Activated B cell treated with CpG ODN at 0.5 μM for 24 hours (primary cell): Measurements from ENCODE around the gene NR5A1. TPM values are rescaled to one million over a fixed set of nuclear protein-coding genes. Genes with fewer than 3 reads are reported as not detected.

Experiments used
- ATAC-seq: fragments of 200-7000 bp; cut with Tn5 transposase; one replicate; pipeline ENCODE4 v1.10.0; 2021; ENCODE audit warnings: low read depth, mild to moderate bottlenecking, moderate library complexity
- CTCF ChIA-PET: fragments of 350-600 bp; sonication (Branson Sonifier 250); formaldehyde crosslinking; loops from one replicate; lab custom pipeline; 2021; ENCODE audit warnings: antibody characterized with exemption; lab: Charles Lee
- POLR2A ChIA-PET: fragments of 350-600 bp; sonication (Branson Sonifier 250); formaldehyde crosslinking; loops from one replicate; lab custom pipeline; 2021; ENCODE audit warnings: antibody characterized with exemption; lab: Charles Lee
- DNase-seq: peaks from one replicate; pipeline ENCODE4 v3.0.0; 2022
- H3K27ac Mint-ChIP-seq: one replicate; pipeline ENCODE4 v1.8.0; 2020; ENCODE audit warnings: mixed read lengths
- H3K27me3 Mint-ChIP-seq: one replicate; pipeline ENCODE4 v1.8.0; 2021; ENCODE audit warnings: mixed read lengths
- H3K36me3 Mint-ChIP-seq: one replicate; pipeline ENCODE4 v1.8.0; 2021; ENCODE audit warnings: low read depth, mixed read lengths
- H3K4me1 Mint-ChIP-seq: one replicate; pipeline ENCODE4 v1.8.0; 2021; ENCODE audit warnings: mixed read lengths
- H3K4me3 Mint-ChIP-seq: one replicate; pipeline ENCODE4 v1.8.0; 2020; ENCODE audit warnings: mild to moderate bottlenecking, mixed read lengths
- H3K9me3 Mint-ChIP-seq: one replicate; pipeline ENCODE4 v1.8.0; 2020; ENCODE audit warnings: mixed read lengths
- intact Hi-C: fragments of 100-400 bp; cut with micrococcal nuclease; formaldehyde crosslinking; loops from one replicate; pipeline ENCODE4 v1.15.1; 2024
- total RNA-seq: library from RNA; stranded (reverse); gene quantifications from 2 replicates; pipeline ENCODE4 v1.2.3, GENCODE V29; 2022
- TF ChIP-seq, protein P1 (sequence below): fragments of 200-600 bp; IDR thresholded peaks from one replicate; pipeline ENCODE4 v1.8.0; 2022; ENCODE audit warnings: antibody characterized with exemption, mild to moderate bottlenecking

The NR5A1 gene
- total RNA-seq, 1 donor from 2014 or later: not detected

DNA sequence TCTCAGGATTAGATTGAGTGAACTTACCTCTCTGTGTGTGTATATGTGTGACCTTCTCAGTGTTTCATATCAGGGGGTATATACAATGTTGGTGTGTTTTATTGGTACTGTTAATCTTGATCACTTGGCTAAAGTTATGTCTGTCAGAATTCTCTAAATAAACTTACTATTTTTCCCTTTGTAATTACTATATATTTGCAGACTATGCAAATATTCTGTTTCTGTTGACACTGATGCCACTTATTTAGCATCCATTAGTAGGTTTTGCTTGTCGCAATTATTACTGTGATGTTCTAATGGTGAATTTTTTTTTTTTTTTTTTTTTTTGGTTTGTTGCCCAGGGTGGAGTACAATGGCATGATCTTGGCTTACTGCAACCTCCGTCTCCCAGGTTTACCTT is 42.9 kb upstream of the NR5A1 start:
- ATAC-seq (no peak), DNase-seq (no peak)
- no peak overlapping the region for H3K27ac Mint-ChIP-seq
- intact Hi-C loops: no loop called here
- no peaks in the 10 kb centered on the region for H3K4me1 Mint-ChIP-seq
- no peaks in the 10 kb centered on the region for H3K9me3 Mint-ChIP-seq
- CTCF ChIA-PET: no interaction called here
- no peak overlapping the region for H3K4me3 Mint-ChIP-seq
- TF ChIP-seq, protein P1, sequence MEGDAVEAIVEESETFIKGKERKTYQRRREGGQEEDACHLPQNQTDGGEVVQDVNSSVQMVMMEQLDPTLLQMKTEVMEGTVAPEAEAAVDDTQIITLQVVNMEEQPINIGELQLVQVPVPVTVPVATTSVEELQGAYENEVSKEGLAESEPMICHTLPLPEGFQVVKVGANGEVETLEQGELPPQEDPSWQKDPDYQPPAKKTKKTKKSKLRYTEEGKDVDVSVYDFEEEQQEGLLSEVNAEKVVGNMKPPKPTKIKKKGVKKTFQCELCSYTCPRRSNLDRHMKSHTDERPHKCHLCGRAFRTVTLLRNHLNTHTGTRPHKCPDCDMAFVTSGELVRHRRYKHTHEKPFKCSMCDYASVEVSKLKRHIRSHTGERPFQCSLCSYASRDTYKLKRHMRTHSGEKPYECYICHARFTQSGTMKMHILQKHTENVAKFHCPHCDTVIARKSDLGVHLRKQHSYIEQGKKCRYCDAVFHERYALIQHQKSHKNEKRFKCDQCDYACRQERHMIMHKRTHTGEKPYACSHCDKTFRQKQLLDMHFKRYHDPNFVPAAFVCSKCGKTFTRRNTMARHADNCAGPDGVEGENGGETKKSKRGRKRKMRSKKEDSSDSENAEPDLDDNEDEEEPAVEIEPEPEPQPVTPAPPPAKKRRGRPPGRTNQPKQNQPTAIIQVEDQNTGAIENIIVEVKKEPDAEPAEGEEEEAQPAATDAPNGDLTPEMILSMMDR: no peak
- no peaks in the 10 kb centered on the region for H3K36me3 Mint-ChIP-seq
- H3K27me3 Mint-ChIP-seq: no peaks in the 10 kb centered on the region
- POLR2A ChIA-PET: interaction anchor here (0.7 kb wide), 1 partner anchor 671 kb away, joined by 8 read pairs; no protein-coding TSS in a partner anchor

DNA sequence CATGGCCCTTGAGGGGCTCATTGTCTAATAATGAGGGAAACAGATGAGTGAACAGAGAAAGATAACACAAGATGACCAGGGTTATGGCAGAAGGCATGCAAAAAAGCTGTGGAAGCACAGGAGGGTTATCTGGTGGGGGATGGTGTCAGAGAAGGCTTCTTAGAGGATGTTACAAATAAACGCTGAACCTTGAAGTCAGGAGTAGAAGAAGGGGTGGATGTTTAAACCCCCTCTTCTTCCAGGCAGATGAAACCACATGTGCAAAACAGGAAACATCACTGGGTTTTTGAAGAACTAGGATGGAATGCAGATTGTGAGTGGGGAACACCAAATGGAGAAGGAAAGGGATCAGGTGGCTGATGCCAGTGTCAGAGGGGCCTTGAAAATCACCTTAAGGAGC is 41.8 kb upstream of the NR5A1 start:
- no peak overlapping the region for H3K27ac Mint-ChIP-seq
- H3K27me3 Mint-ChIP-seq: no peaks in the 10 kb centered on the region
- DNase-seq (no peak), ATAC-seq (no peak)
- no peak overlapping the region for H3K4me3 Mint-ChIP-seq
- TF ChIP-seq, protein P1: no peak
- H3K36me3 Mint-ChIP-seq: no peaks in the 10 kb centered on the region
- no peaks in the 10 kb centered on the region for H3K9me3 Mint-ChIP-seq
- CTCF ChIA-PET: no interaction called here
- intact Hi-C loops: no loop called here
- POLR2A ChIA-PET: no interaction called here
- H3K4me1 Mint-ChIP-seq: no peaks in the 10 kb centered on the region

DNA sequence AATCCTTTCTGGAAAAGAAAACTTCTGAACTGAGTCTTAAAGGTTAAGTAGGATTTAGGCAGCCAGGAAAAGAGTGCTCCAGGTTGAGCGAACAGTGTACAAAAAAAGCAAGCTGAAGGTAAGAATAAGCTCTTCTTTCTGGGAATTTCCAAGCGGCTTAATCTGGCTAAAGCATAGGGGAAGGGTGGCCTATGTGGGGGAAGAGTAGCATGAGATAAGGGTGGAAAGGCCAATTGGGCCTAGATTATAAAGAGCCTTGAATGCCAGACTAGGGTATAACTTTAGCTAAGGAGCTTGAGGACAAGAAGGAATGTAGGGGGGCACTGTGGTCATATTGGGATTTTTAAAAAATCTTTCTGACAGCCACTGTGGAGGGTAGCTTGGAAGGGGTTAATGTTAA is 37.3 kb upstream of the NR5A1 start:
- no peak overlapping the region for H3K27ac Mint-ChIP-seq
- no peaks in the 10 kb centered on the region for H3K9me3 Mint-ChIP-seq
- no peak overlapping the region for H3K4me3 Mint-ChIP-seq
- no peaks in the 10 kb centered on the region for H3K36me3 Mint-ChIP-seq
- TF ChIP-seq, protein P1: no peak
- ChIA-PET POLR2A (no interaction called here), CTCF (no interaction called here)
- H3K4me1 Mint-ChIP-seq: no peaks in the 10 kb centered on the region
- no peak for ATAC-seq
- intact Hi-C loops: no loop called here
- H3K27me3 Mint-ChIP-seq: no peaks in the 10 kb centered on the region
- no peak for DNase-seq

DNA sequence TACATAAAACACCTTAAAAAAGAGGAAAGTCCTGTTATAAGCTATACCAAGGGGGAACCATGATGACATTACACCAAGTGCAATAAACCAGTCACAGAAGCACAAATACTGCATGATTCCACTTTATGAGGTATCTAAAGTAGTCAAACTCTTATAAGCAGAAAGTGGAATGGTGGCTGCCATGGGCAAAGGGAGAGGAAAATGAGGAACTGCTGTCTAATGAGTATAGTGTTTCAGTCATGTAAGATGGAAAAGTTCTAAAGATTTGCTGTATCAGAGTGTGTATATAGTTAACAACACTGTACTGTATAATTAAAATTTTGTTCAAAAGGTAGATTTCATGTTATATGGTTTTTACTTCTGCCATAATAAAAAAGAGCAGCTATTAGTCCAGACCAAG is 34.6 kb upstream of the NR5A1 start:
- ATAC-seq (no peak), DNase-seq (no peak)
- Mint-ChIP-seq H3K9me3 (no peaks in the 10 kb centered on the region), H3K27me3 (no peaks in the 10 kb centered on the region), H3K4me3 (no peak overlapping the region), H3K36me3 (no peaks in the 10 kb centered on the region), H3K27ac (no peak overlapping the region), H3K4me1 (no peaks in the 10 kb centered on the region)
- POLR2A ChIA-PET: no interaction called here
- TF ChIP-seq, protein P1: no peak
- CTCF ChIA-PET: no interaction called here
- intact Hi-C loops: no loop called here

DNA sequence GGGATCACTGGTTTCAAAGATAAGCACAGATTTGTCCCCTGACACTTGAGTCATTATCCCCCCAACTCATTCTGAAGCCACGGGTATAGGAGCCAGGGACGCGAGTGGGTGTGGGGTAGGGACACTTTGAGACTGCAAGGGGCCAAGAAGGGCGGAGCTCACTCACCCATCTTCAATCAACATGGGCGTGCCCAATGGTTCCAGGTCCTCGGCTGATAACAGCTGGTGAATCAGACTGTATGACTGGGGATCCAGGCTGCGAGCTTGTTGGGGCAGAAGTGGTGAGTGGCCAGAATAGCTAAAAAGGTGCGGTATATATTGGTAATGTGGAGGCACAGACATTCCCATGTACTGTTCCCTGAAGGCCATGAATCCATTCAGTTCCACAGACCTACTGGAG is 30.7 kb upstream of the NR5A1 start:
- no peaks in the 10 kb centered on the region for H3K27me3 Mint-ChIP-seq
- intact Hi-C loops: loop anchor here (2.0 kb wide), 1 partner anchor 1135 kb away; no protein-coding TSS in a partner anchor
- no peak overlapping the region for H3K27ac Mint-ChIP-seq
- DNase-seq (no peak), ATAC-seq (no peak)
- no peaks in the 10 kb centered on the region for H3K4me1 Mint-ChIP-seq
- TF ChIP-seq, protein P1: no peak
- no peaks in the 10 kb centered on the region for H3K9me3 Mint-ChIP-seq
- CTCF ChIA-PET: interaction anchor here (1.2 to 1.9 kb wide), 3 partner anchors 11 to 118 kb away, joined by 3 to 5 read pairs (median 5); no protein-coding TSS in a partner anchor
- H3K36me3 Mint-ChIP-seq: no peaks in the 10 kb centered on the region
- POLR2A ChIA-PET: no interaction called here
- H3K4me3 Mint-ChIP-seq: no peak overlapping the region
